NB4 (cell line): ENCODE data around the gene SPRR5.

Experiments
- DNase-seq: peaks from one replicate; pipeline ENCODE4 v3.0.0; 2010; ENCODE audit warnings: low read depth
- H3K4me3 ChIP-seq: one replicate; pipeline ENCODE4 v1.5.1; 2011; ENCODE audit warnings: mild to moderate bottlenecking, low read depth, low read length, moderate library complexity
- CTCF ChIP-seq: IDR thresholded peaks from one replicate; pipeline ENCODE4 v1.5.1; 2012; ENCODE audit warnings: low read depth, low read length
- MAX ChIP-seq: IDR thresholded peaks from 2 replicates; pipeline ENCODE4 v1.6.1; 2011; ENCODE audit warnings: low read depth, low read length
- MYC ChIP-seq: IDR thresholded peaks from 2 replicates; pipeline ENCODE4 v1.6.1; 2011; ENCODE audit warnings: low read depth, low read length
- POLR2A ChIP-seq: IDR thresholded peaks from 2 replicates; pipeline ENCODE4 v1.6.1; 2011; ENCODE audit warnings: mild to moderate bottlenecking; ENCODE audit not compliant: insufficient read length; ENCODE audit errors: extremely low read depth

The SPRR5 gene

GRCh38 chr1:152960452-152961044 is 13.5 kb downstream of the SPRR5 start:
- H3K4me3 ChIP-seq, result no peak overlapping the region
- peak; percentile 7 for DNase-seq
- TF ChIP-seq CTCF (peak; percentile 16), MAX (no peak)

- TF ChIP-seq MAX (no peak), CTCF (no peak), MYC (no peak), POLR2A (no peak)
- no peak for DNase-seq
Measured at GRCh38 chr1:152961226-152961891, 14.4 kb downstream of the SPRR5 start.

GRCh38 chr1:152962876-152963415 is 15.9 kb downstream of the SPRR5 start:
- TF ChIP-seq MYC, result no peak
- TF ChIP-seq MAX, result no peak
- no peak for TF ChIP-seq POLR2A
- TF ChIP-seq CTCF, result no peak
- no peak for DNase-seq

More at GRCh38 chr1:152961226-152961891, 14.4 kb downstream of the SPRR5 start:
- H3K4me3 ChIP-seq, result no peak overlapping the region

GRCh38 chr1:152964536-152964935 is 17.5 kb downstream of the SPRR5 start:
- DNase-seq, result no peak

More at GRCh38 chr1:152962876-152963415, 15.9 kb downstream of the SPRR5 start:
- H3K4me3 ChIP-seq, result no peak overlapping the region

GRCh38 chr1:152965853-152966252 is 18.8 kb downstream of the SPRR5 start:
- no peak for DNase-seq
- H3K4me3 ChIP-seq, result no peak overlapping the region
- TF ChIP-seq MAX, result no peak
- no peak for TF ChIP-seq MYC
- no peak for TF ChIP-seq CTCF
- no peak for TF ChIP-seq POLR2A

More at GRCh38 chr1:152964536-152964935, 17.5 kb downstream of the SPRR5 start:
- no peak overlapping the region for H3K4me3 ChIP-seq
- TF ChIP-seq MYC (no peak), MAX (no peak), POLR2A (no peak), CTCF (no peak)
